ENCODE results near the gene ATP2A3. TPM values are rescaled to one million over a fixed set of nuclear protein-coding genes. Genes with fewer than 3 reads are reported as not detected.

Gene ATP2A3
- total and polyA plus RNA-seq, 12 donors: 1.3 to 29.1 (median 15.9) TPM

- Histone ChIP-seq H3K36me3 (replicated peaks in 1 of 2) (no peaks in the 10 kb centered on the region), H3K4me3 (no peak overlapping the region), H3K4me1 (replicated peaks in 1 of 2) (peaks cover 4 to 21% of the 10 kb centered on the region in 2 donors), H3K27me3 (peaks cover 12% of the 10 kb centered on the region), H3K27ac (no peak overlapping the region), H3K9me3 (replicated peaks in 1 of 3) (no peaks in the 10 kb centered on the region)
- no peak for TF ChIP-seq POLR2A (IDR thresholded peaks at IDR 0.05)
- 85 to 89% (median 87%) methylated on average over 14 of the region's 14 CpGs for WGBS, 4 donors
- no peak for DNase-seq
- intact Hi-C loops (cut with DNase I): no loop called here
Observed at GRCh38 chr17:3966720-3967363, 2.6 kb upstream of the ATP2A3 start.

GRCh38 chr17:3965118-3965800 lies 1.0 kb upstream of the ATP2A3 start:
- H3K27ac ChIP-seq: peak overlapping the region in 2 of 5 donors; percentile 12 to 15
- no peaks in the 10 kb centered on the region for H3K9me3 ChIP-seq (replicated peaks in 1 of 3)
- peaks cover 12% of the 10 kb centered on the region for H3K27me3 ChIP-seq
- intact Hi-C loops (cut with DNase I): no loop called here
- TF ChIP-seq POLR2A (IDR thresholded peaks at IDR 0.05) (peak in 1 of 2 donors; percentile 39), CTCF (IDR thresholded peaks at IDR 0.05) (no peak)
- DNase-seq: peak in 5 of 7 donors; percentile 51 to 76 (median 63)
- H3K4me1 ChIP-seq (replicated peaks in 1 of 2): peaks cover 13 to 32% of the 10 kb centered on the region in 2 donors
- H3K4me3 ChIP-seq: peak overlapping the region in 1 of 4 donors; percentile 62
- 32 to 65% (median 36%) methylated on average over 5 to 17 of the region's 17 CpGs for WGBS, 4 donors
- no peaks in the 10 kb centered on the region for H3K36me3 ChIP-seq (replicated peaks in 1 of 2)

GRCh38 chr17:3963237-3964201 lies 718 bp downstream of the ATP2A3 start:
- Histone ChIP-seq H3K27ac (peak overlapping the region in 1 of 5 donors; percentile 15), H3K27me3 (peaks cover 12% of the 10 kb centered on the region), H3K4me1 (replicated peaks in 1 of 2) (peaks cover 13 to 41% of the 10 kb centered on the region in 2 donors), H3K4me3 (peak overlapping the region in 1 of 4 donors; percentile 62), H3K9me3 (replicated peaks in 1 of 3) (no peaks in the 10 kb centered on the region), H3K36me3 (replicated peaks in 1 of 2) (no peaks in the 10 kb centered on the region)
- WGBS, 4 donors: 5 to 26% (median 15%) methylated on average over 10 to 64 of the region's 64 CpGs
- TF ChIP-seq POLR2A (IDR thresholded peaks at IDR 0.05) (no peak), CTCF (IDR thresholded peaks at IDR 0.05) (no peak)
- intact Hi-C loops (cut with DNase I): no loop called here
- no peak for DNase-seq

- intact Hi-C loops (cut with DNase I): no loop called here
- Histone ChIP-seq H3K4me1 (replicated peaks in 1 of 2) (peaks cover 13 to 41% of the 10 kb centered on the region in 2 donors), H3K4me3 (no peak overlapping the region), H3K36me3 (replicated peaks in 1 of 2) (no peaks in the 10 kb centered on the region), H3K27ac (no peak overlapping the region), H3K9me3 (replicated peaks in 1 of 3) (no peaks in the 10 kb centered on the region), H3K27me3 (peaks cover 12% of the 10 kb centered on the region)
- TF ChIP-seq POLR2A (IDR thresholded peaks at IDR 0.05) (no peak), CTCF (IDR thresholded peaks at IDR 0.05) (no peak)
- DNase-seq: no peak
Observed at GRCh38 chr17:3962965-3963236, 1.3 kb downstream of the ATP2A3 start.

Measured in adrenal gland (tissue), 12 donors.